Esophagus muscularis mucosa (tissue), 4 donors: ENCODE results near the gene SHB.

Source experiments
- CTCF ChIP-seq, 3 experiments: fragments of 200-600 bp in 2 of 3; fragments of 450-650 bp in 1 of 3; sonication (generic) in 2 of 3; IDR thresholded peaks; one replicate each; pipeline ENCODE4 v1.5.1; 2017 to 2019; ENCODE audit warnings: antibody characterized with exemption in 3 of 3, mild to moderate bottlenecking in 2 of 3, moderate library complexity in 1 of 3
- EP300 ChIP-seq: sonication (generic); formaldehyde crosslinking; IDR thresholded peaks from one replicate; pipeline ENCODE4 v1.6.1; 2017; ENCODE audit warnings: antibody characterized with exemption
- POLR2A ChIP-seq: fragments of 450-650 bp; IDR thresholded peaks from one replicate; pipeline ENCODE4 v1.6.1; 2017; ENCODE audit warnings: antibody characterized with exemption, moderate library complexity, mild to moderate bottlenecking, low read depth
- POLR2AphosphoS5 ChIP-seq, 2 donors: sonication (generic); formaldehyde crosslinking; IDR thresholded peaks; one replicate each; pipeline ENCODE4 v1.6.1; 2017; ENCODE audit warnings: antibody characterized with exemption in 2 of 2

GRCh38 chr9:38112049-38112448 lies 43.0 kb upstream of the SHB start:
- TF ChIP-seq CTCF (IDR thresholded peaks at IDR 0.05) (no peak), POLR2A (no peak), POLR2AphosphoS5 (IDR thresholded peaks at IDR 0.05) (no peak), EP300 (no peak)
